ENCODE data around the gene MBD5.

MBD5 gene

GRCh38 chr2:148554459-148555247 is 533.8 kb downstream of the MBD5 start:
- H3K27ac ChIP-seq: no peak overlapping the region
- TF ChIP-seq CTCF (IDR thresholded peaks at IDR 0.05): no peak
- TF ChIP-seq ZFX (IDR thresholded peaks at IDR 0.05; ENCODE audit: borderline replicate concordance): no peak

GRCh38 chr2:148555622-148556294 is 534.9 kb downstream of the MBD5 start:
- TF ChIP-seq CTCF (IDR thresholded peaks at IDR 0.05) (no peak), ZFX (IDR thresholded peaks at IDR 0.05; ENCODE audit: borderline replicate concordance) (no peak)
- H3K27ac ChIP-seq: no peak overlapping the region

GRCh38 chr2:148557844-148558436 is 537.0 kb downstream of the MBD5 start:
- no peak overlapping the region for H3K27ac ChIP-seq
- TF ChIP-seq ZFX (IDR thresholded peaks at IDR 0.05; ENCODE audit: borderline replicate concordance): no peak
- no peak for TF ChIP-seq CTCF (IDR thresholded peaks at IDR 0.05)

GRCh38 chr2:148560496-148560895 is 539.6 kb downstream of the MBD5 start:
- H3K27ac ChIP-seq: no peak overlapping the region
- TF ChIP-seq ZFX (IDR thresholded peaks at IDR 0.05; ENCODE audit: borderline replicate concordance): no peak
- TF ChIP-seq CTCF (IDR thresholded peaks at IDR 0.05): no peak

- H3K27ac ChIP-seq: no peak overlapping the region
- TF ChIP-seq ZFX (IDR thresholded peaks at IDR 0.05; ENCODE audit: borderline replicate concordance) (no peak), CTCF (IDR thresholded peaks at IDR 0.05) (no peak)
Observed at GRCh38 chr2:148561389-148561788, 540.5 kb downstream of the MBD5 start.

GRCh38 chr2:148565272-148565894 is 544.5 kb downstream of the MBD5 start:
- TF ChIP-seq CTCF (IDR thresholded peaks at IDR 0.05) (no peak), ZFX (IDR thresholded peaks at IDR 0.05; ENCODE audit: borderline replicate concordance) (no peak)
- no peak overlapping the region for H3K27ac ChIP-seq
